ENCODE results near the gene ICE1.

ICE1 gene

DNA sequence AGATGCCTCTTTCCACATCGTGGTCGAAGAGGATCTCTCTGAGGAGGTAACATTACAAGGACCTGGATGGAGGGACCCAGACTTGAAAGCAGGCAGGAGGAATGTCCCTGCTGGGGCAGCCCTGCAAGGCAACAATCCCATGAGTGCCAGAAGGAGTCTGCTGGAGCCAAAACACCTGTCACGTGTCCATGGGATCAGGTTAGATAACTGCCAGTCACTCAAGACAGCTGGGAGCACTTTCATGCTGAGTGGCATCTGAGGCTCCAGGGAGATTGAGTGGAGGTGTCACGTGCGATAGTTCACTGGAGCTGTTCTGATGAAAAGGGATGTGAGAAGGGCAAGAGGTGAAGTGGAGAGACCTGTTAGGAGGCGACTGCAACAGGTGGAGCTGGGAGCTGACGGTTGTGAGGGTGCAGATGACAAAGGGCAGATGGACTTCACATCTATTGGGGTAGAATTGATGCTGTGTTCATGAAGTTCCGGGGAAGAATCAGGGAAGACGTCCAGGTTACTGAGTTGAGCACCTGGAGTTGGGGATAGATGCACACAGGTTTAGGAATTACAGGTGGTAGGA lies 68.4 kb downstream of the ICE1 start:
- TF ChIP-seq, protein P1, sequence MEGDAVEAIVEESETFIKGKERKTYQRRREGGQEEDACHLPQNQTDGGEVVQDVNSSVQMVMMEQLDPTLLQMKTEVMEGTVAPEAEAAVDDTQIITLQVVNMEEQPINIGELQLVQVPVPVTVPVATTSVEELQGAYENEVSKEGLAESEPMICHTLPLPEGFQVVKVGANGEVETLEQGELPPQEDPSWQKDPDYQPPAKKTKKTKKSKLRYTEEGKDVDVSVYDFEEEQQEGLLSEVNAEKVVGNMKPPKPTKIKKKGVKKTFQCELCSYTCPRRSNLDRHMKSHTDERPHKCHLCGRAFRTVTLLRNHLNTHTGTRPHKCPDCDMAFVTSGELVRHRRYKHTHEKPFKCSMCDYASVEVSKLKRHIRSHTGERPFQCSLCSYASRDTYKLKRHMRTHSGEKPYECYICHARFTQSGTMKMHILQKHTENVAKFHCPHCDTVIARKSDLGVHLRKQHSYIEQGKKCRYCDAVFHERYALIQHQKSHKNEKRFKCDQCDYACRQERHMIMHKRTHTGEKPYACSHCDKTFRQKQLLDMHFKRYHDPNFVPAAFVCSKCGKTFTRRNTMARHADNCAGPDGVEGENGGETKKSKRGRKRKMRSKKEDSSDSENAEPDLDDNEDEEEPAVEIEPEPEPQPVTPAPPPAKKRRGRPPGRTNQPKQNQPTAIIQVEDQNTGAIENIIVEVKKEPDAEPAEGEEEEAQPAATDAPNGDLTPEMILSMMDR (IDR thresholded peaks at IDR 0.05) = no peak

DNA sequence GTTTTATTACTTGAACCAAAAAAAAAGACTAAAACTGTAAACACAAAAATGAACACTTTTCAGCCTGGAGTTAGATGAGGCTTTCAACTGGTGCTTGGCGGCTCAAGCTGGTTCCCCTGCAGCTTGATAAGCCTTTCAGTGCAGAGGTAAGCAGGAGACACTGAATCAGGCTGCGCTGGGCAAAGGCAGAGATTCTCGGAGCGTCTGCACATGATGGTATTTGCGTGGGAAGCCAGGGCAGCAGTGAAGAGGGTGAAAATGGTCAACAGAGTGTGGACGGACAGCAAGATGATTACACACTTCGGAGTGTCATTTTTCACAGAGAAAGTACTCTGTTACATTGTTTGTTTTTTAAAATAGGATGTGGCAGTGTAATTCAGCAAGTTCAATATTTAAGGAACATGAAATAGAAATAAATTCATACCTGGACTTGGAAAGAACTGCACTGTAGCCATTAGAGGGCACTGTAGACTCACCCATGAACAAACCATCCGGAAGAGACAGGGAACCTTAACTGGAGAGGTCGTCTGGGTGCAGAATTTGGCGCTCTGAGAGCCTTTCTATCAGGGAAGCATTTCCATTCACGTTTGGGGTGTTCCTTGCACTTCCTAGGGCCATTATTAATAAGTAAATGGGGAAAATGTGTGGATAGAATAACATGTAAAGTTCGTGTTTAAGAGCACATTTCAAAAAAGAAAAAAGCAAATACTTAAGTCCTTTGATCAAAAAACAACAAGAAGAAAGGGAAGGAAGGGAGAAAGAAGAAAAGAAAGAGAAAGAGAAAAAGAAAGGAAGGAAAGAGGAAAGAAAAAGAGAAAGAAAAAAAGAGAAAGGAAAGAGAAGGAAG lies 69.8 kb downstream of the ICE1 start:
- TF ChIP-seq, protein P1 (IDR thresholded peaks at IDR 0.05) = peak; percentile 86

DNA sequence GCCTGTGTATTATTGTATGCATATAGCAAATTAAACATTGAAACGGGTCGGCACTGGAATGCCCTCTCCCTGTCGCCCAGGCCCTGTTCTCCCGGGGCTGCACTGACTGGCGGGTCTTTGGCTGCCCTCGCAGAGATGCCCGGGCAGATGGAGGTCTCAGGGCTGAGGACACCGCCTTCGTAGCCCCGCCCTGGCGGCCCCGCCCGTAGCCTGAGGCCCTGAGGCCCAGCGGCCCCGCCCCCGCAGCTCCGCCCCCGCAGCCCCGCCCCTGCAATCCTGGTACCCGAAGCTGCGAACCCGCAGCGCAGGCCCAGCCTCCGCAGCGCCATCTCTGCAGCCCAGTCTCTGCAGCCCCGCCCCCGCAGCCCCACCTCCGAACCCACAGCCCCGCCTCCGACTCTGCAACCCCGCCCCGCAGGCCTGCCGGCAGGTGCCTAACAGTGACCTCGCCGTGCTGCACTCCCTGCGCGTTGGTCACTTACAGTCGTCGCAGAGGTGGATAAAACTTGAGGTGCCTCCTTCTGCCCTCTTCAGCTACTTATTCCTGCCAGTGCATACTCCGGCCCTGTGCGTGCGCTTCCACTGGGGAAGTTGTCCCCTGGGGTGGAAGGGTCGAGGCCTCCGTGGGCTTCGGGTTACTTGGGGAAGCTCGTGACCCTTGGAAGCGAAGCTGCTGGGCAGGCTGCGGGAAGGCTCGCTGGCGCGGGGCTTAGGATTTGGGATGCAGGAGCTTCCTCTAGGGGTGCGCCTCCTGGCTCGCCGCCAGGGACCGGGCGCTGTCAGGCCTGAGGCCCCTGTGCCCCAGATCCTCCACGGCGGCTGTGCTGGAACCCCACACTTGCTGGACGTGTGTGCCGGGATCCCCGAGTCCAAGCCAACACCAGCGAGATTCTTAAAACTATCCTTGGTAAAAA lies 72.3 kb downstream of the ICE1 start:
- TF ChIP-seq, protein P1 (IDR thresholded peaks at IDR 0.05) = no peak

DNA sequence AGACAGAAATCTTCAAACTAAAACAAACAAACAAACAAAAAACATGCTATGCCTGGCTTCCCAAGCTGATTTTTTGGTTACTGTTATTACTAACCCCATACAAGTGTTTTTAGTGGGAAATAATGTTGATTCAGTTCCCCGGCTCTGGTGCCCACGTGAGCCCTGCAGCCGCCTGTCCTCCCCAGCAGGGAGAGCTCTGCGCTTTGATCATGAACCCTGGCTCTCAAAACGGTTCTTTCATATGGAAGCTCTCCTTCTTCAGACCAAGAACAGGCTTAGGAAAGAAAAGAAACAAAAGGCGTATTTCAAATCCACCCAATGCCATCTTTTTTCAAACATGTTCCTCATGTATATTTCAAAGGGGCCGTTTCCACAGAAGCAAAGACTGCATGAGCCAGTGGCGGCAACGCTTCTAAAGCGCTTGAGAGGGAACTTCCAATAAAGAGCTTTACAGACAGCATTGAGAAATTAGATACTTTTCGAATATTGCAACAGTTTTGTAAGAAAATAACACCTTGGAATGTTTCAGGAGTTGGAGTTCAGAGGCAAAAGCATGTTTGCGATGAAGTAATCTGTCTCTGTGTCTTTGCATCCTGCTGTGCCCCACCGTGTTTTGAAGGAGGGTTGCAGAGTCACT lies 74.8 kb downstream of the ICE1 start:
- TF ChIP-seq, protein P1 (IDR thresholded peaks at IDR 0.05) = peak; percentile 86

DNA sequence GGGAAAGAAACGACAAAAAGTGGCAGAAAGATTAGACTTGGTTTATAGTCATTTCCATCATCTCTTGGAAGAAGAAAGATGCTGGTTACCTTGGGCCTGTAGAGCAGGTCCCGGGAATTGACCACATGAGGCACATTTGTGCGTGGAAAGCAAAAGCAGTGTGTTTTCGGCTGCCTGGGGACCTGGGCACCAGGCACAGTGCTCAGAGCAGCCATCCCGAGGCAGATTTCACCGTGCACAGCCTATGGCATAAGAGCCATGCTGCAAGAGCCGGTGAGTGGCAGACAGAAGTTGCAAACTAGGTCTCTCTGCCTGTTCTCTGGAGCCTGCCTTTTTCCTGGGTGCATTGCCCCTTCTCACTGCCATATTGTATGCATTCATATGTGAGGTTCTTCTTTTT lies 77.0 kb downstream of the ICE1 start:
- TF ChIP-seq, protein P1 (IDR thresholded peaks at IDR 0.05) = no peak

DNA sequence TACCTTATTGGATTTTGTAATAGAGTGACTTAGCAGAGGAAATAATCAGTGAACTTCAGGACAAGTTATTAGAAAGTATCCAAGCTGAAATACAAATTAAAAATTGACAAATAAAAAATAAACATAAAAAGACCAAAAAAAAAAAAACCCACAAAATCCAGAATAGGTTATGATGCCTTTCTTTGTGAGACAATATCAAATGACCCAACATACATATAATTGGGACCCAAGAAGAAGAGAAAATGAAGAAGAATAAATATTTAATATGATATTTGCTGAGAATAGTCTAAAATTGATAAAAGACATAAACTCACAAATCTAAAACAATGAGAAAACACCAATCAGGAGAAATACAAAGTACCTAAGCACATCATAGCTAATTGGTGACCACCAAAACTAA lies 81.8 kb downstream of the ICE1 start:
- TF ChIP-seq, protein P1 (IDR thresholded peaks at IDR 0.05) = no peak

DNA sequence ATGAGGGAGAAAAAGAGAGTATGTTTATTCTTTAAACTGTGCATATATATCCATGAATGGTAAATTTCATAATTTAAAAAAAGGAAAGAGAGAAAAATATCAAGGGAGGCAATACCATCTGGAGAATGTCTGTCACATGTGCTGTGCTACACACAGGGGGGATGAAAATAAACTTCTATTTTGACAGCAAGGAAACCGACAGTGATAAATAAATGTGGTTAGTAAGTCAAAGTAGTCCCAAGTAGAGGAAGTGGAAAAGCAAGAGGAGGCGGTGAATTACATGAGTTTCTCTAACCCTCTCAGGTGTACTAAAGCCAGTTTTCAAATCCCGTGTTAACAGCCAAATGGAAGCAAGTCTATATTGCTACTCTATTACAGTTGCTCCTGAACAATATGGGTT lies 83.3 kb downstream of the ICE1 start:
- TF ChIP-seq, protein P1 (IDR thresholded peaks at IDR 0.05) = no peak

Measured in LNCAP (cell line).